Brain microvascular endothelial cell (primary cell): Measurements from ENCODE around the gene RARRES2.

ENCODE experiments used
- DNase-seq: peaks from one replicate; pipeline ENCODE4 v3.0.0-alpha.2; 2020
- H3K27ac ChIP-seq: fragments of 250-450 bp; sonication (Bioruptor Pico); 2 replicates; pipeline ENCODE4 v1.5.1; 2020; ENCODE audit warnings: mild to moderate bottlenecking, moderate library complexity
- H3K27me3 ChIP-seq: fragments of 250-450 bp; sonication (Bioruptor Pico); replicated peaks from 2 replicates; pipeline ENCODE4 v1.5.1; 2020; ENCODE audit warnings: mild to moderate bottlenecking
- H3K36me3 ChIP-seq: fragments of 250-450 bp; sonication (Bioruptor Pico); replicated peaks from 2 replicates; pipeline ENCODE4 v1.5.1; 2020; ENCODE audit warnings: mild to moderate bottlenecking
- H3K4me3 ChIP-seq: 2 replicates; pipeline ENCODE4 v1.5.1; 2011; ENCODE audit warnings: low read depth, mild to moderate bottlenecking, control low read depth, low read length, moderate library complexity
- in situ Hi-C: cut with HindIII; loops from 2 replicates; pipeline ENCODE4 v1.10.0; 2017; ENCODE audit warnings: low sequenced_read_pairs, low pct_ligation_motif_present
- TF ChIP-seq, protein P1 (sequence below): IDR thresholded peaks from 2 replicates; pipeline ENCODE4 v1.5.1; 2011; ENCODE audit warnings: low read depth, mild to moderate bottlenecking, moderate library complexity, low read length, control low read depth, inconsistent platforms; ENCODE audit errors: missing control alignments

RARRES2 gene

DNA sequence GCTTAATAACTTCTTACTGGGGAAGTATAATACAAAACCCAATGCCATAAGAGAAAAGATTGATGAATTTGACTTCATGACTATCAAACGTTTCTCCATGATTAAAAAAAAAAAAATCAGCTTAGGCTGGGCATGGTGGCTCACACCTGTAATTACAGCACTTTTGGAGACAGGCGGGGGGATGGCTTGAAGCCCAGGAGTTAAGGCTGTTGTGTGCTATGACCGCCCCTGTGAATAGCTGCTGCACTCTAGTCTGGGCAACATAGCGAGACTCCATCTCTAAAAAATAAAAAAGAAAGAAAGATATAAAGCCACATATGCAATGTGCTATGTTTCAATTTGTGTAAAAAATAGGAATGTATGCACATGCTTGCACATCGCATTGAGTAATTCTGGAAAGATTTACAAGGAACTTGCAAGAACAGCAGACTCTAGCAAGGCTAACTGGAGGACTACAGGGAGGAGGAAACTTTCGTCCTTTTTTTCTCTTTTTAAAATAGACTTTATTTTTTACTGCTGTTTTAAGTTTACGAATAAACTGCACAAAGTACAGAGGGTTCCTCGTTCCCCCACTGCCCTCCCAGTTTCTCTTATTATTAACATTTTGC is 10.3 kb upstream of the RARRES2 start:
- in situ Hi-C loops = no loop called here
- Histone ChIP-seq H3K4me3 (no peak overlapping the region), H3K27me3 (no peaks in the 10 kb centered on the region), H3K27ac (no peak overlapping the region), H3K36me3 (no peaks in the 10 kb centered on the region)
- TF ChIP-seq, protein P1, sequence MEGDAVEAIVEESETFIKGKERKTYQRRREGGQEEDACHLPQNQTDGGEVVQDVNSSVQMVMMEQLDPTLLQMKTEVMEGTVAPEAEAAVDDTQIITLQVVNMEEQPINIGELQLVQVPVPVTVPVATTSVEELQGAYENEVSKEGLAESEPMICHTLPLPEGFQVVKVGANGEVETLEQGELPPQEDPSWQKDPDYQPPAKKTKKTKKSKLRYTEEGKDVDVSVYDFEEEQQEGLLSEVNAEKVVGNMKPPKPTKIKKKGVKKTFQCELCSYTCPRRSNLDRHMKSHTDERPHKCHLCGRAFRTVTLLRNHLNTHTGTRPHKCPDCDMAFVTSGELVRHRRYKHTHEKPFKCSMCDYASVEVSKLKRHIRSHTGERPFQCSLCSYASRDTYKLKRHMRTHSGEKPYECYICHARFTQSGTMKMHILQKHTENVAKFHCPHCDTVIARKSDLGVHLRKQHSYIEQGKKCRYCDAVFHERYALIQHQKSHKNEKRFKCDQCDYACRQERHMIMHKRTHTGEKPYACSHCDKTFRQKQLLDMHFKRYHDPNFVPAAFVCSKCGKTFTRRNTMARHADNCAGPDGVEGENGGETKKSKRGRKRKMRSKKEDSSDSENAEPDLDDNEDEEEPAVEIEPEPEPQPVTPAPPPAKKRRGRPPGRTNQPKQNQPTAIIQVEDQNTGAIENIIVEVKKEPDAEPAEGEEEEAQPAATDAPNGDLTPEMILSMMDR = no peak
- no peak for DNase-seq

DNA sequence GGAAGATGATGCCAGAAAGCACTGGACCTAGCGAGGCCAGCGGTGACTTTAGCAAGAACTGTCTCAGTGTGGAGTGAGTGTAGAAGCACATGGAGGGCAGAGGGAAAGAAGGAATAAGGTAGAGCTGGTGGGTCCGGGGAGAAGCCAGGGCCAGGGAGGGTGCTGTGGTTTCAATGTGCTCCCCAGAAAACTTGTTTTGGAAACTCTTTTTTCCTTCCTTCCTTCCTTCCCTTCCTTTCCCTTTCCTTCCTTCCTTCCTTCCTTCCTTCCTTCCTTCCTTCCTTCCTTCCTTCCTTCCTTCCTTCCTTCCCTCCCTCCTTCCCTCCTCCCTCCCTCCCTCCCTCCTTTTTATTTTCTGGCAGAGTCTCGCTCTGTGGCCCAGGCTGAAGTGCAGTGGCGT is 5.5 kb upstream of the RARRES2 start:
- no peak overlapping the region for H3K4me3 ChIP-seq
- H3K27ac ChIP-seq = no peak overlapping the region
- H3K27me3 ChIP-seq = peaks cover 11% of the 10 kb centered on the region
- in situ Hi-C loops = no loop called here
- TF ChIP-seq, protein P1 = no peak
- DNase-seq = no peak
- H3K36me3 ChIP-seq = no peaks in the 10 kb centered on the region

DNA sequence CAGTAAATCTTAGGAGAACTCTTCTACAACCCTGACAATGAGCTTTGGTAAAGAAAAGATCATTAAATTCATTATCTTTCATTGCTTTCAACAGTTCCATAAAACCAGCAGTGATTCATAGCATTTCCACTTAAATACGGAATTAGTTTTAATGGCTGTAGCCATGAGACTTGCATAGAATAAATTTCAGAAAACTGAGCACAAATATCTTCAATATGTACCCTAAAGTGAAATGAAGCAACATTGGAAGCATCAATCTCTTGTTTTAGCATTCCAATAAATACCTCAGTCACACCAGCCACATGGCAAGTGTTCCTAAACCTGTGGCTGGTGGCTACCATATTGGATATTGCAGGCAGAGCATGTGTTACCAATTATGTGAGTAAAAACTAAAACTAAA is 3.6 kb upstream of the RARRES2 start:
- Histone ChIP-seq H3K36me3 (no peaks in the 10 kb centered on the region), H3K27ac (no peak overlapping the region), H3K4me3 (no peak overlapping the region), H3K27me3 (peaks cover 27% of the 10 kb centered on the region)
- TF ChIP-seq, protein P1 = no peak
- DNase-seq = no peak
- in situ Hi-C loops = no loop called here

DNA sequence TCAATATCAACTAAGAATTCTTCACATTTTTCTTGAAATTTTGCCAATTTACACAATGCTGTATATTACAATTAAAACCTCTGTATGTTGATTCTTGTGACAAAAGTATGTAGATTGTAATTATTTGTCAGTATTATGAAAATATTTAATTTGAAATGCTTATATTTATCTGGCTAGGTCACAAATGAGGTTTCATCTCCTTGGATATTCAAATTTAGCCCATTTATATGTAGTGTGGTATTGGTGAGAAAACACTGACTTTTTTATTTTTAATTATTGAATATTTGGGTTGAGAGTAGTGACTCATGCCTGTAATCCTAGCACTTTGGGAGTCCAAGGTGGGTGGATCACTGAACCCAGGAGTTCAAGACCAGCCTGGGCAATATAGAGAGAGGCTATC is 2.9 kb upstream of the RARRES2 start:
- TF ChIP-seq, protein P1 = no peak
- H3K27me3 ChIP-seq = peaks cover 33% of the 10 kb centered on the region

DNA sequence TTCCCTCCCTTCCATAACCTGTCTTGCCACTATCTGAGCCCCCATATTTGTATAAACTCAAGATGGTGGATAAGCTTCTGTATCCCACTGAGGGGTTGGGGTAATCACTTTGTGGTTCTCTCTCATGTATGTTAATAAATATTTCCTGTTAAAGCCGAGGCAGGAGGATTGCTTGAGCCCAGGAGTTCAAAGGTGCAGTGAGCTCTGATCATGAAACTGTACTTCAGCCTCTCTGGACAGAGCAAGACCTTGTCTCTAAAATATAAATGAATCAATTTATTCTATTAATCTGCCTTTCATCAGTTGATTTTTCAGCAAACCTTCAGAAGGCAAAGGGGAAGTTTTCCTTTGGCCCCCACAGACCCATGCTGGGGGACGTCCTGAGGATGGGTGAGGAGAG is 1.8 kb upstream of the RARRES2 start:
- Histone ChIP-seq H3K36me3 (no peaks in the 10 kb centered on the region), H3K27ac (no peak overlapping the region), H3K4me3 (no peak overlapping the region), H3K27me3 (peaks cover 36% of the 10 kb centered on the region)
- in situ Hi-C loops = no loop called here
- TF ChIP-seq, protein P1 = no peak
- no peak for DNase-seq

More for the DNA sequence above, 2.9 kb upstream of the RARRES2 start:
- Histone ChIP-seq H3K36me3 (no peaks in the 10 kb centered on the region), H3K4me3 (no peak overlapping the region), H3K27ac (no peak overlapping the region)
- in situ Hi-C loops = no loop called here
- no peak for DNase-seq

DNA sequence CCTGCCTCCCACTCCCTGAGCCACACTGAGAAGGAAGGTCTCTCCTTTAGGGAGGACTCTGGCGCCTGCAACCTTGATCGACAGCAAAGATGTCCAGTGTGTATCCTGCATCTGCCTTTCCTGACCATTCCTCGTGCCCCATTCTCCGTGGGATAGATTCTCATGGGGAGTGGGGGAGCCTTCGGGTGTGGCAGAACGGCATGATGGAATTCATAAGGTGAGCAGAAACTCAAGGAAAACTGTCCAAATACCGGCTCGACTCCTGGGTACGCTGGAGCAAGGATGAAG is 636 bp upstream of the RARRES2 start:
- in situ Hi-C loops = no loop called here
- Histone ChIP-seq H3K4me3 (no peak overlapping the region), H3K27me3 (peaks cover 36% of the 10 kb centered on the region), H3K27ac (no peak overlapping the region), H3K36me3 (no peaks in the 10 kb centered on the region)
- TF ChIP-seq, protein P1 = no peak
- no peak for DNase-seq
